Activated T-helper 9 cell treated with anti-CD3 and anti-CD28 coated beads, Interleukin-2, amount 50 U/mL, for 16 hours (primary cell): ENCODE data around the gene NHSL2.

ENCODE experiments used
- DNase-seq: peaks from one replicate; pipeline ENCODE4 v3.0.0-alpha.2; 2020; ENCODE audit warnings: low read depth

Gene NHSL2

GRCh38 chrX:72182924-72183323, 272.3 kb downstream of the NHSL2 start:
- no peak for DNase-seq

DNA sequence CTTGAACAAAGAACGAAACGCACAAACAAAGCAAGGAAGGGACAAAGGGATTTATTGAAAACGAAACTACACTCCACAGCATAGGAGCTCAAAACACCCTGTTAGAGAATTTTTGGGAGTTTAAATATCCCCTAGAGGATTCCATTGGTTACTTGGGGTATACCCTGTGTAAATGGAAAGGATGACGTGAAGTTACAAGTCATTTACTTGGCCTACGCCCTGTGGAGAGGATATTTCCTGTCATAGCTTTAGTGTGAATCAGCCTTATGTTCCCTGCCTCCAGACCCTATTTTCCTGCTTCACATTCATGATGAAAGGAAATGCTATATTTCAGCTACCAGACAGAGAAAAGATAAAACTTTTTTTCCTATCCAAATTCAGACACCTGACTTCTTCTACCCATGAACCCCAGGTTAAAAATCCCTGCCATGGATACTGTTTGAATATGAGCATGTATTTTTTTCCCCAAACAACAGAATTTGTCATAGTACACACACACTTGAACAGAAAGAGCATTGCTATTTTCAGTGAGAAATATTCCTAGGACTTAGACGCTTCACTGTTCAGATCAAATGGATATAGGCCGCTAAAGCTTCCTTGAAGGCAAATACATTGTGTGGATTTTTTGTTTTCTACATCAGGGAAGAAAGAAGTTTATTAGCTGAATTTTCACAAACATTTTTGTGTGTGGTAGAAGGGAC, 291.3 kb downstream of the NHSL2 start:
- no peak for DNase-seq
